ENCODE data around the gene C1QL4.
A peak's percentile ranks its signal among the peaks of the same experiment; 100 is the strongest.

Gene C1QL4

DNA sequence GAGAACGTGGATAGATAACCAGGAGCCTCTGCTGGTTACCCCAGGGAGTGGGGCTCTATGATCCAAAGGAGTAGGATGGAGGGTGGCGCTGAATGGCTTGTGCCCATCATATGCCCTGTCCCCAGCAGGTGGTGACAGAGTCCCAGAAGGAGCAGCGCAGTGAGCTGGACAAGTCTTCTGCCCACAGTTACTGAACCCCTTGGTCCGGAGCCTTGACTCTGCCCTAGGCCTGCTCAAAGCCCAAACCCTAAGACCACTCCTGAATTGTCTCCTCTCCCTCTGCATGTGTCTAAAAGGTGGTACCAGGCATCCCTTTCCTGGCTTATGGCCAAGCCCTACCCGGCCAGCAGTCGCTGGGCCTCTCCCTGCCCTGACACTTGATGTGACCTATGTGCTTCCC is 38.8 kb downstream of the C1QL4 start:
- peaks cover 45 to 47% of the 10 kb centered on the region in 2 donors for H3K27me3 ChIP-seq (ENCODE audit: control insufficient read depth in 1 of 2, insufficient read depth in 2 of 2, low read length in 2 of 2)
- H3K36me3 ChIP-seq (ENCODE audit: control insufficient read depth in 2 of 2, insufficient read depth in 2 of 2, low read length in 2 of 2): no peaks in the 10 kb centered on the region
- H3K9ac ChIP-seq (ENCODE audit: low read length in 2 of 2): no peak overlapping the region
- peaks cover 23% of the 10 kb centered on the region for H3K4me1 ChIP-seq (ENCODE audit: control insufficient read depth, insufficient read depth, low read length)
- H3K9me3 ChIP-seq (ENCODE audit: control insufficient read depth in 2 of 2, low read length in 2 of 2): no peaks in the 10 kb centered on the region
- no peak overlapping the region for H3K4me3 ChIP-seq (ENCODE audit: low read length in 2 of 2)
- no peak overlapping the region for H3K27ac ChIP-seq (ENCODE audit: low read length)

DNA sequence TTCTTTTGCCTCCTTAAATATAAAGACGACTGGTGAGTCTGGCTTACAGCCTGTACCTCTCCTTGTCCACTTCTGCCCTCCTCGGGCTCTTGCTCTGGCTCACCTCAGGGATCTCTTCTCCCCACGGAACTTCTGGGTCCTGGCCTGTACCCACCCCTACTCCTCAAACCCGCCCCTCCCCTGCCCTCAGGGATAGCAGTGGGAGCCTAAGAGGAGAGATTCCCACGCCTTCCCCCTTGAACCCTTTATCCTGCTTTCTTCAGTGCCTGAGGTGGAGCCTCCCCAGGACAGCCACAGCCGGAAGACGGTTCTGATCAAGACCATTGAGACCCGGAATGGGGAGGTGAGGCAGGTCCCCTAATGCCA is 39.3 kb downstream of the C1QL4 start:
- Histone ChIP-seq H3K27ac (ENCODE audit: low read length) (no peak overlapping the region), H3K27me3 (ENCODE audit: control insufficient read depth in 1 of 2, insufficient read depth in 2 of 2, low read length in 2 of 2) (peaks cover 45 to 47% of the 10 kb centered on the region in 2 donors), H3K36me3 (ENCODE audit: control insufficient read depth in 2 of 2, insufficient read depth in 2 of 2, low read length in 2 of 2) (no peaks in the 10 kb centered on the region), H3K4me1 (ENCODE audit: control insufficient read depth, insufficient read depth, low read length) (peaks cover 24% of the 10 kb centered on the region), H3K4me3 (ENCODE audit: low read length in 2 of 2) (no peak overlapping the region), H3K9me3 (ENCODE audit: control insufficient read depth in 2 of 2, low read length in 2 of 2) (no peaks in the 10 kb centered on the region), H3K9ac (ENCODE audit: low read length in 2 of 2) (no peak overlapping the region)

DNA sequence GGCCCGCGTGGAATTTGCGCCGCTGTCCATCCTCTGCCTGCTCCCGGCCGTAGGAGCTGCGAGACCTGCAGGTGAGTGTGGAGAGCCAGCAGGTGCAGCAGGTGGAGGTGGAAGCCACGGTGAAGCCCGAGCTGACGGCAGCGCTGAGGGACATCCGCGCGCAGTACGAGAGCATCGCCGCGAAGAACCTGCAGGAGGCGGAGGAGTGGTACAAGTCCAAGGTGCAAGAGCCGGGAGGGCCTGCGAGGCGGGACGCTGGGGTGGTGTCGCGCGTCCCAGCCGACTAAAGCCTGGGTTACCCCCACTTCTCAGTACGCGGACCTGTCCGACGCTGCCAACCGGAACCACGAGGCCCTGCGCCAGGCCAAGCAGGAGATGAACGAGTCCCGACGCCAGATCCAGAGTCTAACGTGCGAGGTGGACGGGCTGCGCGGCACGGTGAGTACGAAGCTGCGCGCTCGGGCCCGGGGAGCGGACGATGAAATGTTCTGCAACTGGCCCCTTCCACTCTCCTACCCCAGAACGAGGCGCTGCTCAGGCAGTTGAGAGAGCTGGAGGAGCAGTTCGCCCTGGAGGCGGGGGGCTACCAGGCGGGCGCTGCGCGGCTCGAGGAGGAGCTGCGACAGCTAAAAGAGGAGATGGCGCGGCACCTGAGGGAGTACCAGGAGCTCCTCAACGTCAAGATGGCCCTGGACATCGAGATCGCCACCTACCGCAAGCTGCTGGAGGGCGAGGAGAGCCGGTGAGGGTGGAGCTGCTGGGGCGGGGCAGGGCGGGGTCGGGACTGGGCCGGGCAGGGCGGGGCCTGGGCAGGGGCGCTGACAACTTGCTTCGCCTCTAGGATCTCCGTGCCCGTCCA is 39.9 kb downstream of the C1QL4 start:
- peaks cover 24% of the 10 kb centered on the region for H3K4me1 ChIP-seq (ENCODE audit: control insufficient read depth, insufficient read depth, low read length)
- H3K4me3 ChIP-seq (ENCODE audit: low read length in 2 of 2): peak overlapping the region; percentile 40 to 55
- no peaks in the 10 kb centered on the region for H3K36me3 ChIP-seq (ENCODE audit: control insufficient read depth in 2 of 2, insufficient read depth in 2 of 2, low read length in 2 of 2)
- no peak overlapping the region for H3K9ac ChIP-seq (ENCODE audit: low read length in 2 of 2)
- H3K9me3 ChIP-seq (ENCODE audit: control insufficient read depth in 2 of 2, low read length in 2 of 2): no peaks in the 10 kb centered on the region
- H3K27ac ChIP-seq (ENCODE audit: low read length): no peak overlapping the region
- H3K27me3 ChIP-seq (ENCODE audit: control insufficient read depth in 1 of 2, insufficient read depth in 2 of 2, low read length in 2 of 2): peaks cover 45 to 47% of the 10 kb centered on the region in 2 donors

DNA sequence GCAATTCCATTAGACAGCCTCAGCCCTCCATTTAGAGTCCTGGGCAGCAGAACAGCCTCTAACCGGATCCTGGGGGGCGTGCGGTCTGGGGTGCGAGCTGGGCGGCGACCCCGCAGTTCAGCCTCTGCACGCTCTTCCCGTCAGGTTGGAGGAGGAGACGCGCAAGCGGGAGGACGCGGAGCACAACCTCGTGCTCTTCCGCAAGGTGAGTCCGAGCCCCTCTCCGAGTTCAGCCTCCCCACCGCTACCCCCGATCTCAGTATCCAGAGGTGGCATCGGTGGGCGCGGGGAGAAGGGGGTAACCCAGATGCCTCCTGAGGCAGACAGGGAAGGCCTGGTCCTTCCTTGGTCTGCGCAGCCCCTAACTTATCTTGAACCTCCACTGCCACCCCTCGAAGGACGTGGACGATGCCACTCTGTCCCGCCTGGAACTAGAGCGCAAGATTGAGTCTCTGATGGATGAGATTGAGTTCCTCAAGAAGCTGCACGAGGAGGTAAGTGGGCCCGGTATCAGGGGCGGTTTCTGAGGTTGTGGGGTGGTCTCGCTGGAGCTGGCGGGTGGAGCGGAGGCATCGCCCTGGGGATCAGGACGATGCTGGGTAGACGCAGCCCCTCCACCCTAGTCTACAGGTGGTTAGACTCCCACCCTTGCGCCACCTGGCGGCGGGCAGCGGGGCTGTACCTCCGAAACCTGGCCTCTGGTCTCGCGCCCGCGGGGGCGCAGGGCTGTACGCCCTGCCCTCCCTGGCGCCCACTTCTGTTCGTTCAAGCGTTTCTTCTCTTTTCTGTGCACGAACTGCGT is 40.8 kb downstream of the C1QL4 start:
- no peaks in the 10 kb centered on the region for H3K36me3 ChIP-seq (ENCODE audit: control insufficient read depth in 2 of 2, insufficient read depth in 2 of 2, low read length in 2 of 2)
- no peaks in the 10 kb centered on the region for H3K9me3 ChIP-seq (ENCODE audit: control insufficient read depth in 2 of 2, low read length in 2 of 2)
- H3K27ac ChIP-seq (ENCODE audit: low read length): no peak overlapping the region
- H3K9ac ChIP-seq (ENCODE audit: low read length in 2 of 2): no peak overlapping the region
- peak overlapping the region; percentile 40 to 55 for H3K4me3 ChIP-seq (ENCODE audit: low read length in 2 of 2)
- H3K4me1 ChIP-seq (ENCODE audit: control insufficient read depth, insufficient read depth, low read length): peaks cover 24% of the 10 kb centered on the region
- H3K27me3 ChIP-seq (ENCODE audit: control insufficient read depth in 1 of 2, insufficient read depth in 2 of 2, low read length in 2 of 2): peaks cover 45% of the 10 kb centered on the region in 2 donors

DNA sequence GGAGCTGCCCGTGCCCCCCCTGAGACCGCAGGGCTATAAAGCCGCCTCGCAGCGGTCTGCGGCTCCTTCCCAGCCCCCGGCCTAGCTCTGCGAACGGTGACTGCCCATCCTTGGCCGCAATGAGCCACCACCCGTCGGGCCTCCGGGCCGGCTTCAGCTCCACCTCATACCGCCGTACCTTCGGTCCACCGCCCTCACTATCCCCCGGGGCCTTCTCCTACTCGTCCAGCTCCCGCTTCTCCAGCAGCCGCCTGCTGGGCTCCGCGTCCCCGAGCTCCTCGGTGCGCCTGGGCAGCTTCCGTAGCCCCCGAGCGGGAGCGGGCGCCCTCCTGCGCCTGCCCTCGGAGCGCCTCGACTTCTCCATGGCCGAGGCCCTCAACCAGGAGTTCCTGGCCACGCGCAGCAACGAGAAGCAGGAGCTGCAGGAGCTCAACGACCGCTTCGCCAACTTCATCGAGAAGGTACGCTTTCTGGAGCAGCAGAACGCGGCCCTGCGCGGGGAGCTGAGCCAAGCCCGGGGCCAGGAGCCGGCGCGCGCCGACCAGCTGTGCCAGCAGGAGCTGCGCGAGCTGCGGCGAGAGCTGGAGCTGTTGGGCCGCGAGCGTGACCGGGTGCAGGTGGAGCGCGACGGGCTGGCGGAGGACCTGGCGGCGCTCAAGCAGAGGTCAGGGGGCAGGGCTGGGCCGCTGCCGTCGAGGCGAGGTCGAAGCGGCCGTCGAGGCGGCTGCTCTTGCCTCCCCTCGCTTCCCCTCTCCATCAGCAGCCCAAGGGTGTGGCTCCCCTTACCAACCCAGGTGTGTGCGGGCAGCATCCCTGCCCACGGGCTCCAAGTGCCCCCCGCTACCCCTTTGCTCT is 41.7 kb downstream of the C1QL4 start, which contains the start of gene PRPH:
Gene PRPH, plus strand, starts transcription at position 66 of the 855 bp plus-strand sequence. Its CDS starts 54 bp downstream, at position 120.
- Histone ChIP-seq H3K4me3 (ENCODE audit: low read length in 2 of 2) (peak within 1 kb of the TSS in 1 of 2 donors; percentile 8), H3K36me3 (ENCODE audit: control insufficient read depth in 2 of 2, insufficient read depth in 2 of 2, low read length in 2 of 2) (no peaks in the 10 kb centered on the region), H3K4me1 (ENCODE audit: control insufficient read depth, insufficient read depth, low read length) (peaks cover 24% of the 10 kb centered on the region), H3K9ac (ENCODE audit: low read length in 2 of 2) (no peak within 1 kb of the TSS), H3K9me3 (ENCODE audit: control insufficient read depth in 2 of 2, low read length in 2 of 2) (no peaks in the 10 kb centered on the region), H3K27ac (ENCODE audit: low read length) (no peak within 1 kb of the TSS), H3K27me3 (ENCODE audit: control insufficient read depth in 1 of 2, insufficient read depth in 2 of 2, low read length in 2 of 2) (peaks cover 42% of the 10 kb centered on the region in 2 donors)

DNA sequence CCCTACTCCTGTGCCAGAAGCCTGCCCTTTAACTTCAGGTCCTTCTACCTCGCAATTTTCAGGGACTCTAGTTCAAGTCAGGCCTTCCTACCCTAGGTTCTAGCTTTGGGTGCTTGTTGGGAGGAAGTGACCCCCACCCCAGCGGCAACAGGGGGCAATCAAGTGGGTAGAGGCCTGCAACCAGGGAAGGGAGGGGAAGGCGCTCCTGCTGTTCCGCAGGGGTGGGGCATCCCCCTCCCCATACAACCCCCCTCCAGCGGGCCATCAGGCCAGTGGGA is 42.2 kb downstream of the C1QL4 start:
- Histone ChIP-seq H3K4me1 (ENCODE audit: control insufficient read depth, insufficient read depth, low read length) (peaks cover 24% of the 10 kb centered on the region), H3K27me3 (ENCODE audit: control insufficient read depth in 1 of 2, insufficient read depth in 2 of 2, low read length in 2 of 2) (peaks cover 42% of the 10 kb centered on the region in 2 donors), H3K27ac (ENCODE audit: low read length) (no peak overlapping the region), H3K9ac (ENCODE audit: low read length in 2 of 2) (no peak overlapping the region), H3K36me3 (ENCODE audit: control insufficient read depth in 2 of 2, insufficient read depth in 2 of 2, low read length in 2 of 2) (no peaks in the 10 kb centered on the region), H3K4me3 (ENCODE audit: low read length in 2 of 2) (no peak overlapping the region), H3K9me3 (ENCODE audit: control insufficient read depth in 2 of 2, low read length in 2 of 2) (no peaks in the 10 kb centered on the region)

DNA sequence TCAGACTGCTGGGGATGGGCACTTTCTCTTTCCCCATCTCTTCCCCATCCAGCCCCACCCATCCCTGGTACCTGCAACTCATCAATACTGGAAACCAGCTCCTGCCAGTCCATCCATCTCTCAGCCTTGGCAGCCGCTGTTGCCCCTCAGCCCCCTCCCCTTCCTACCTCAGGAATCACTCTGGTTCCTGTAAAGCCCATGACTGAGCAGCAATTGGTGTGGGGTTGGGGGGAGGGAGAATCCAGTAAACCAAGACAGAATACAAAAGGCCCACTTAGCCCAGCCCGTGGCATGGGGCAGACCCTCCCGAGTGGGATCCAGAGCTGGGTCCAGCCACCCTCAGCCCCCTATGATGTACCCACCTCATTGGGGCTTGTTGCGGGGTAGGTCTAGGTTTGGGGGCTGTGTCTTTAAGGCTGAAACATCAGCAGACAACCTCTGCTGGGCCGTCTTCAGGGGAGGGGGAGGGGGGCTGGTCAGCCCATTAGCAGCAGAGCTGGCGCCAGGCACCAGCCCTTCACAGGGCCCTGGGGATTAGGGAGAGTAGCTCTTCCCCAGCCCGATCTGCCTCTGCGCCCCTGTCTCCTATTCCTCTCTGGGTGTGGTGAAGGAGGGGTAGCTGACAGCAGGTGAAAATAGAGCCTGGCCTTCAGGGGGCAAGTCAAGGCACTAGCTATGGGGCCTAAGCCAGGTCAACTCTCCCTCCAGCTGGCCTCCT is 42.7 kb downstream of the C1QL4 start:
- Histone ChIP-seq H3K9ac (ENCODE audit: low read length in 2 of 2) (no peak overlapping the region), H3K9me3 (ENCODE audit: control insufficient read depth in 2 of 2, low read length in 2 of 2) (no peaks in the 10 kb centered on the region), H3K4me3 (ENCODE audit: low read length in 2 of 2) (no peak overlapping the region), H3K27ac (ENCODE audit: low read length) (no peak overlapping the region), H3K27me3 (ENCODE audit: control insufficient read depth in 1 of 2, insufficient read depth in 2 of 2, low read length in 2 of 2) (peaks cover 42% of the 10 kb centered on the region in 2 donors), H3K4me1 (ENCODE audit: control insufficient read depth, insufficient read depth, low read length) (peaks cover 24% of the 10 kb centered on the region), H3K36me3 (ENCODE audit: control insufficient read depth in 2 of 2, insufficient read depth in 2 of 2, low read length in 2 of 2) (no peaks in the 10 kb centered on the region)

DNA sequence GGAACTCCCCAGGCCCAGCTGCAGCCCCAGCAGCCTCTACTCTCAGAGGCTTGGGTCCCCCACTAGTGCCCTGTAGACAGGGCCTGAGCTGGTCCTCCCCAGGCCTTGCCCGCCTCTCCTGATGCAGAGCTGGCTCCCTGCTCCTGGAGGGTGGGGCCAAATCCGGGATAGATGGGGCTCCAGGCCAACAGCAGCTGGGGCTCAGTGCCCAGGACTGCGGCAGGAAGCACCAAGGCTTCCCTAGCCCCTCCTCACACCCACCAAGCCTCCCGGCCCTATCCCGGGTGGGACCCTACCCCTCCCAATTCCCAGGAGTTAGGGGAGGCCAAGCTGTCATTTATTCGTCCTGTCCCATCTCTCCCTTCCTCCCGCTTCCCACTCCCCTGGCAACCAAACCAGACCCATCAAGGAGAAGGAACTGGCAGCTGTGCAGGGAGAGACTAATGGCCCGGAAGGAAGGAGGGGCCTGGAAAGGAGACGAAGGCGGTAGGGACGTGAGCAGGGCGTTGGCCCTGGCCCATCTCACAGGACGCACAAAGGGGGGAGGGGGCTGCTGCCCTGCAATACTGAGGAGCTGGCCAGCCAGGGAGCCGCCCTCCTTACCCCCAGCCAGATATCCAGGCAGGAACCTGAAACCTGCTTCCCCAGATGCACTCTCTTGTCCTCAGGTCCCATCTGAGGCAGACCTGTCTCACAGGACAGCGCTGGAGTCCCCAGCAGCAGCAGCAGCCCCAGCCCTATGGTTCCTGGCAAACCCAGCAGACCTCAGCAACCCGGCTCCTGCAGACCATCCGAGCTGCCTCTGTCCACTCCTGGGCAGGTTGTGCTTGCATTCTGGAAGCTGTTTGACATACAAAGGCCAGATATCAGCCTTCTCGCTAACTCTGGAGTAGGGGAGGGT is 43.7 kb downstream of the C1QL4 start:
- no peaks in the 10 kb centered on the region for H3K9me3 ChIP-seq (ENCODE audit: control insufficient read depth in 2 of 2, low read length in 2 of 2)
- peaks cover 24% of the 10 kb centered on the region for H3K4me1 ChIP-seq (ENCODE audit: control insufficient read depth, insufficient read depth, low read length)
- H3K27me3 ChIP-seq (ENCODE audit: control insufficient read depth in 1 of 2, insufficient read depth in 2 of 2, low read length in 2 of 2): peaks cover 40 to 43% of the 10 kb centered on the region in 2 donors
- no peak overlapping the region for H3K9ac ChIP-seq (ENCODE audit: low read length in 2 of 2)
- no peaks in the 10 kb centered on the region for H3K36me3 ChIP-seq (ENCODE audit: control insufficient read depth in 2 of 2, insufficient read depth in 2 of 2, low read length in 2 of 2)
- no peak overlapping the region for H3K27ac ChIP-seq (ENCODE audit: low read length)
- peak overlapping the region in 1 of 2 donors; percentile 47 for H3K4me3 ChIP-seq (ENCODE audit: low read length in 2 of 2)

DNA sequence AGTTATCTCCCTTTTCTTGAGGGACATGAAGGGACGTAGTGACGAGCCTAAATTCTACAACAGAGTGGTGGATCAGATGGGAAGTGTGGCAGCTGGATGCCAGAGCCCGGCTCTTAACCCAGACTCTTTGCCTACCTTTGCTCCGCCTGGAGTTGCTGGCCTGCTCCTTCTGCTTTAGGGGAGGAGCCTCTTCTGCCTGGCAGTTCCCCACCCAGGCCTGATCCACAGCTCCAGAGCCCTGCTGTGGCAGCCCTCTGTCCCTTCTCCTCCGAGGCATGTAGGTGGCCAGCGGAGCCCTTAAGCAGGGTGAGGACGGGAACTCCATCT is 44.3 kb downstream of the C1QL4 start:
- no peak overlapping the region for H3K9ac ChIP-seq (ENCODE audit: low read length in 2 of 2)
- no peaks in the 10 kb centered on the region for H3K36me3 ChIP-seq (ENCODE audit: control insufficient read depth in 2 of 2, insufficient read depth in 2 of 2, low read length in 2 of 2)
- H3K9me3 ChIP-seq (ENCODE audit: control insufficient read depth in 2 of 2, low read length in 2 of 2): no peaks in the 10 kb centered on the region
- H3K4me3 ChIP-seq (ENCODE audit: low read length in 2 of 2): no peak overlapping the region
- no peak overlapping the region for H3K27ac ChIP-seq (ENCODE audit: low read length)
- peaks cover 37% of the 10 kb centered on the region in 2 donors for H3K27me3 ChIP-seq (ENCODE audit: control insufficient read depth in 1 of 2, insufficient read depth in 2 of 2, low read length in 2 of 2)
- H3K4me1 ChIP-seq (ENCODE audit: control insufficient read depth, insufficient read depth, low read length): peaks cover 24% of the 10 kb centered on the region
